Fibroblast of villous mesenchyme (primary cell): ENCODE results near the gene ACBD6. TPM values are rescaled to one million over a fixed set of nuclear protein-coding genes. Genes with fewer than 3 reads are reported as not detected.
"Not testable (repeated sequence)": the region's sequence is repeated elsewhere in the genome, so short reads cannot be mapped to it uniquely, and the experiment has no call there.

ENCODE experiments used
- DNase-seq: peaks from one replicate; pipeline ENCODE4 v3.0.0-alpha.2; 2010; ENCODE audit warnings: low read depth
- H3K4me3 ChIP-seq: 2 replicates; pipeline ENCODE4 v1.5.1; 2011; ENCODE audit warnings: low read depth, mild to moderate bottlenecking, low read length
- total RNA-seq: library from RNA; depleted of rRNA; stranded (reverse); fragments of >200 nt; gene quantifications from 2 replicates; pipeline ENCODE4 v1.2.3, GENCODE V29; 2012
- TF ChIP-seq, protein P1 (sequence below): IDR thresholded peaks from 2 replicates; pipeline ENCODE4 v1.5.1; 2012; ENCODE audit warnings: low read depth, mild to moderate bottlenecking, low read length; ENCODE audit not compliant: insufficient read depth

ACBD6 gene, protein sequence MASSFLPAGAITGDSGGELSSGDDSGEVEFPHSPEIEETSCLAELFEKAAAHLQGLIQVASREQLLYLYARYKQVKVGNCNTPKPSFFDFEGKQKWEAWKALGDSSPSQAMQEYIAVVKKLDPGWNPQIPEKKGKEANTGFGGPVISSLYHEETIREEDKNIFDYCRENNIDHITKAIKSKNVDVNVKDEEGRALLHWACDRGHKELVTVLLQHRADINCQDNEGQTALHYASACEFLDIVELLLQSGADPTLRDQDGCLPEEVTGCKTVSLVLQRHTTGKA
- 44.5 and 66.0 TPM in 2 replicates for total RNA-seq

DNA sequence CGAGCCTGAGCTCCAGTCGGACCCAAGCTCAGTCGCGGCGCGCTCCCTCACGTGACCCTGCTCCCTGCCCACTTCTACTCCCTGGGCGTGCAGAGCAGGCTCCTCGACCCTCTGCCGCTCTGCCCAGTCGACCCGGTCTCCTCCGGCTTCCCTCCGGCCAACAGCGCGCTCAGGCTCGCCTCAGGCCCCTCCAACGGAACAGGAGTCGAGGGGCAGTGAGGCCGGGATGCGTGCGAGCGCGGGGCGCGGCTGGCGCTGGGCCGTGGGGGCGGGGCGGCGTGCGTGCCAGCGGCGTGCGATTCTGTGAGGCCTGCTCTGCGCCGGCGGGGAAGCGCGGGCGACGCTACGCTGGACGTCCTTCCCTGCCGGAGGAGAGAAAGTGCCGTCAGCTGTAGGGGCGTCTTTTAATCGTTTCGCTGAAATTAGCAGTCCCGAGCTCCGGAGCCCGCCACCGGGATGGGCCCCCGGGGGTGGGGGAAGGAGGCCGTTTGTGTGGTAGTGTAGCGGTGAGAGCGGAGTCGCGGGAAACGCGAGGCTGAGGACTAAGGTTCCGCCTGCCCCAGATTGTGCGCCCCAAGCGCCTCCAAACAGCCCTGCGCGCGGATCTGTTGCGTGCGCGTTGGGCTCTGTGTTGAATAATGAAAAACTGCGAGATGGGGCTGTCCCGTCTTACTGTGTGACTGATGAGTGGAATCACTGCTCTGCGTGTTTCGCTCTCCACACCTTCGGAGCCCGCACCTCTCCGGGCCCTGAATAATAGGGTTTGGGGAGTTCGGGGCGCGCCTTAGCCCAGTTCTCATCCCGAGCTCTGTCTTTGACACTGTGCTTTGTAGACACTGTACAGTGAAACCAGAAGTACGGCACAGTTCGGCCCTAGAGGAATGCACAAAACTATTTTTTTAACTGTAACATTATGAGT is at the start of gene ACBD6:
Gene ACBD6 (minus strand): TSS at position 217 of the 919 bp plus-strand sequence. CDS start 311 bp downstream, outside the sequence.
- TF ChIP-seq, protein P1, sequence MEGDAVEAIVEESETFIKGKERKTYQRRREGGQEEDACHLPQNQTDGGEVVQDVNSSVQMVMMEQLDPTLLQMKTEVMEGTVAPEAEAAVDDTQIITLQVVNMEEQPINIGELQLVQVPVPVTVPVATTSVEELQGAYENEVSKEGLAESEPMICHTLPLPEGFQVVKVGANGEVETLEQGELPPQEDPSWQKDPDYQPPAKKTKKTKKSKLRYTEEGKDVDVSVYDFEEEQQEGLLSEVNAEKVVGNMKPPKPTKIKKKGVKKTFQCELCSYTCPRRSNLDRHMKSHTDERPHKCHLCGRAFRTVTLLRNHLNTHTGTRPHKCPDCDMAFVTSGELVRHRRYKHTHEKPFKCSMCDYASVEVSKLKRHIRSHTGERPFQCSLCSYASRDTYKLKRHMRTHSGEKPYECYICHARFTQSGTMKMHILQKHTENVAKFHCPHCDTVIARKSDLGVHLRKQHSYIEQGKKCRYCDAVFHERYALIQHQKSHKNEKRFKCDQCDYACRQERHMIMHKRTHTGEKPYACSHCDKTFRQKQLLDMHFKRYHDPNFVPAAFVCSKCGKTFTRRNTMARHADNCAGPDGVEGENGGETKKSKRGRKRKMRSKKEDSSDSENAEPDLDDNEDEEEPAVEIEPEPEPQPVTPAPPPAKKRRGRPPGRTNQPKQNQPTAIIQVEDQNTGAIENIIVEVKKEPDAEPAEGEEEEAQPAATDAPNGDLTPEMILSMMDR = no peak

DNA sequence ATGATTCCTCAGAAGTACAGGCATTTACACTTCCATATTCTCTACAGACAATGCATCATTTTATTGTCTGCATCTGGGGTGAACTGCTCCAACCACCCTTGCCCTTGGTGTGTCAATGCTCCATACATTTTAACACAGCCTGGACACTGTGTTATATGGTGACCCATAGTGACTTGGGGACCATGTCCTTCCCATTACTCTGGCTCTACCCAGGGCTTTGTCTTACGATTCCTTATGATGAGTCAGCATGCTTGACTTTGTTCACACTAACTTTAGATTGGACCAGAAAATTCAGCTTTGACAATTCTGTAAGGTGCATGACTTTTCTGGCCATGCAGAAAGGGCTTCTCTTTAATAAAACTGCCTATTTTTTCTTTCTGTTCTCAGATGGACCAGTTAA is 49.6 kb upstream of the ACBD6 start:
- TF ChIP-seq, protein P1 = no peak
- no peak overlapping the region for H3K4me3 ChIP-seq
- DNase-seq = no peak

More for the DNA sequence above, at the start of gene ACBD6:
- H3K4me3 ChIP-seq = peak within 1 kb of the TSS; percentile 96
- peak; percentile 85 for DNase-seq

DNA sequence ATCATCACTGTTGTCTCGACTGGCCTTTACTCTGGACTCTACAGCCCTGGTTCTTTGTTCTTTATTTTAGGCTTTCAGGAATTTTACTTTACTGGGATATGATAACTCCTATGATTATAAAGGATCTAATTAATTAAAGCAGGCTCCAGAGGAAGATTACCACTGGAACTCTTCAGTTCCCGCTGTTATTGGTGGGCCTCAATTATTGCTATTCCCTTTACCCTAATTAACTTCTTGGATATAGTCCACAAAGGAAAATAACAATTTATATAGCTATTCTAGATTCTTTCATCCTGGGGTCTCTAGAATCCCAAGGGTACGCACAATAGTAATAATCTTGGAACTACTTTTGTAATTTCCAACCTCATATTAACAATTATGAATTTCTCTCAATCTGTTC is 47.9 kb upstream of the ACBD6 start:
- TF ChIP-seq, protein P1 = no peak
- H3K4me3 ChIP-seq = no peak overlapping the region
- DNase-seq = no peak

DNA sequence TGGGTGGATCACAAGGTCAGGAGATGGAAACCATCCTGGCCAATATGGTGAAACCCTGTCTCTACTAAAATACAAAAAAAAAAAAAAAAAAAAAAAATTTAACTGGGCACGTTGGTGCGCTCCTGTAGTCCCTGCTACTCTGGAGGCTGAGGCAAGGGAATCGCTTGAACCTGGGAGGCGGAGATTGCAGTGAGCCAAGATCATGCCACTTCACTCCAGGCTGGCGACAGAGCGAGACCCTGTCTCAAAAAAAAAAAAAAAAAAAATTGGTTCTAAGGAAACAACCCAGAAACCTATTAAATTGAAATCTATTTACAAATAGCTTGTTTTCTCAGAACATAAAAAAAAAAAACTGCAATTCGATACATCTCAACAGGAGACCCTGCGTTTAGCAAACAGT is 47.4 kb upstream of the ACBD6 start:
- not testable (repeated sequence) for DNase-seq, H3K4me3 ChIP-seq

DNA sequence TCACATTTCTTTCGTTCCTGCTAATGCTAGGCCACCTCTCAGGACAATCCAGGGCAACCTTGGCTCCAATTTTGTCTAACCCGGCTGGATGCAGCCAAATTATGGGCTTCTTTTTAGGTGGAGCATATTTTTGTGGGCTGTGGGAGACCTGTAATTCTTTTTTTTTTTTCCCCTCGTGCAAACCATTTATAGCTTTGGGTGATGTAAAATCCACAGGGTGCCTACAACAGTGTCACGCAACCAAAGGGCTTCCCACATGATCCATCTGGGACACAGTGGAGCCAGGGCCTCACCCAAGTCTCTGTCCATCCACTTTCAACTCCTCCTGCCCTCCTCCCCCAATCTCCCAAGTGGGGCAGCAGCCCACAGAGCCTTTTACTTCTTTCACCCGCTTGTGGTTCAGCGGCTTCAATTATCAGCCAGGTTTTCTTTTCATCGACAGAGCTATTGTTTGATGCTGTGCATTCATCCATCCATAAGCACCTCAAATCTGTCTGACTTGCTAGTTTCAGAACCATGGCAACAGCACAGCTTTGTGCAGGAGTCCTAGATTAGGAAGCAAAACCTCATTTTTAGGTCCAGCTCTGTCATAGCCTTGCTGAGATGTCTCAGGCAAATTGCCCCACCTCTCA is 46.4 kb upstream of the ACBD6 start:
- no peak overlapping the region for H3K4me3 ChIP-seq
- TF ChIP-seq, protein P1 = no peak
- DNase-seq = no peak

DNA sequence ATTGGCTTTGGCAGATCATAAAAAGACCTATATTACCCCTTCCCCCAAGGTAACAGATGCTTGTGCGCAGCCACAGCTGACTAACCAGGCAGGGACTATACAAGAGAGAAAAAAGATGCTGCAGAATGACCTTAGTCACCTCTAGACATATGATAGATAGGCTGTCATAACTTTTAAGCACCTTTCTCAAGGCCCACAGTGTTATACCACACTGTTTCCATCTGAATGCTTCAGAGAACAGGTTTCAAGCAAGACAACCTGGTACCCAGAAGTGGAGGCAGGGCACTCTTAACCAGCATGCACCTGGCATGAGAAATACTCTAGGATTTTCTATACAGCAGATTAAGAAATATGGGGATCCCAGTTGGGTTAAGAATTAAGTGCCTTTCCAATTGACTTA is 43.6 kb upstream of the ACBD6 start:
- no peak overlapping the region for H3K4me3 ChIP-seq
- DNase-seq = no peak
- TF ChIP-seq, protein P1 = no peak

DNA sequence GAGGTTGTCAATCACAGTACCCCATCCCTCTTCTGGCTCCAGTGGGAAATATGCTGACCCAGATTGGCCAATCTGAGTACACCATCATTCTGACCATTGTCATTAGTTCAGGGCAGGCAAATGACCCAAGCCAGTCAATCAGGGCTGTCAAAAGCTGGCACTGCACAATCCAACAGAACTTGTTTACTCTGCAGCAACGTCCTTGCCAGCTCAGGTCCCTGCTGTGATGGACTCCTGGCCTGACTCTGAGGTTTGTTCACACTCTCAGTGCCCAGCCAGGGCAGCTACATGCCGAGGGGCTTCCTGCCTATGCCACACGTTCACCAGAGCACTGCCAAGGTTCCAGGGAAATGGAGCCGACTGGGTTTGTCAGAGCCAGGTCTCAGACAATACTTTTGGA is 41.7 kb upstream of the ACBD6 start:
- no peak overlapping the region for H3K4me3 ChIP-seq
- no peak for DNase-seq
- TF ChIP-seq, protein P1 = no peak
